H9 (cell line): ENCODE measurements around the gene IMPDH1. TPM values are rescaled to one million over a fixed set of nuclear protein-coding genes. Genes with fewer than 3 reads are reported as not detected.

Source experiments
- DNase-seq: peaks from one replicate; pipeline ENCODE4 v3.0.0-alpha.2; 2017
- H2AFZ ChIP-seq: one replicate; pipeline ENCODE4 v1.6.1; 2013; ENCODE audit warnings: mild to moderate bottlenecking, low read length, control low read depth, moderate library complexity
- H2AK5ac ChIP-seq: 2 replicates; pipeline ENCODE4 v1.6.1; 2013; ENCODE audit warnings: low read length, control low read depth, mixed read lengths; ENCODE audit not compliant: insufficient read length
- H2BK120ac ChIP-seq: one replicate; pipeline ENCODE4 v1.6.1; 2013; ENCODE audit warnings: low read depth, mild to moderate bottlenecking, low read length, control low read depth, inconsistent platforms; ENCODE audit not compliant: poor library complexity, severe bottlenecking
- H2BK12ac ChIP-seq: 2 replicates; pipeline ENCODE4 v1.6.1; 2013; ENCODE audit warnings: low read length, control low read depth, mixed read lengths, low read depth; ENCODE audit not compliant: insufficient read length
- H2BK15ac ChIP-seq: 2 replicates; pipeline ENCODE4 v1.6.1; 2013; ENCODE audit warnings: low read depth, low read length, control low read depth
- H2BK20ac ChIP-seq: one replicate; pipeline ENCODE4 v1.6.1; 2013; ENCODE audit warnings: low read depth, mild to moderate bottlenecking, low read length, control low read depth, inconsistent platforms; ENCODE audit not compliant: poor library complexity, severe bottlenecking
- H2BK5ac ChIP-seq: 2 replicates; pipeline ENCODE4 v1.6.1; 2013; ENCODE audit warnings: low read length, control low read depth, mixed read lengths; ENCODE audit not compliant: insufficient read length
- H3K14ac ChIP-seq: 2 replicates; pipeline ENCODE4 v1.6.1; 2013; ENCODE audit warnings: low read length, control low read depth; ENCODE audit not compliant: insufficient read depth
- H3K18ac ChIP-seq: 2 replicates; pipeline ENCODE4 v1.6.1; 2013; ENCODE audit warnings: low read depth, mild to moderate bottlenecking, mixed read lengths, low read length, control low read depth; ENCODE audit not compliant: insufficient read length
- H3K23ac ChIP-seq: 2 replicates; pipeline ENCODE4 v1.6.1; 2013; ENCODE audit warnings: low read length, control low read depth, mixed read lengths, low read depth; ENCODE audit not compliant: insufficient read length
- H3K23me2 ChIP-seq: 2 replicates; pipeline ENCODE4 v1.6.1; 2013; ENCODE audit warnings: low read depth, mild to moderate bottlenecking, mixed read lengths, low read length, control low read depth; ENCODE audit not compliant: insufficient read length, poor library complexity, severe bottlenecking
- H3K27ac ChIP-seq: 2 replicates; pipeline ENCODE4 v1.5.1; 2013; ENCODE audit warnings: low read length, control low read depth, mixed read lengths, low read depth; ENCODE audit not compliant: insufficient read length
- H3K27me3 ChIP-seq: 2 replicates; pipeline ENCODE4 v1.6.1; 2013; ENCODE audit warnings: low read length, control low read depth, inconsistent platforms; ENCODE audit not compliant: insufficient read depth
- H3K4ac ChIP-seq: 2 replicates; pipeline ENCODE4 v1.6.1; 2013; ENCODE audit warnings: low read depth, mild to moderate bottlenecking, control low read depth, inconsistent platforms, low read length, moderate library complexity
- H3K4me1 ChIP-seq: 2 replicates; pipeline ENCODE4 v1.6.1; 2013; ENCODE audit warnings: low read length, control low read depth, inconsistent platforms; ENCODE audit not compliant: insufficient read depth
- H3K4me2 ChIP-seq: 2 replicates; pipeline ENCODE4 v1.6.1; 2013; ENCODE audit warnings: low read length, control low read depth, mixed read lengths; ENCODE audit not compliant: insufficient read length, insufficient read depth
- H3K56ac ChIP-seq: 2 replicates; pipeline ENCODE4 v1.6.1; 2013; ENCODE audit warnings: low read depth, mild to moderate bottlenecking, mixed read lengths, low read length, control low read depth; ENCODE audit not compliant: insufficient read length
- H3K79me1 ChIP-seq: 2 replicates; pipeline ENCODE4 v1.6.1; 2013; ENCODE audit warnings: low read depth, mild to moderate bottlenecking, moderate library complexity, low read length, control low read depth, inconsistent platforms; ENCODE audit not compliant: insufficient read depth, poor library complexity, severe bottlenecking
- H3K79me2 ChIP-seq: 2 replicates; pipeline ENCODE4 v1.6.1; 2013; ENCODE audit warnings: low read length, control low read depth, inconsistent platforms; ENCODE audit not compliant: insufficient read depth
- H3K9ac ChIP-seq: 2 replicates; pipeline ENCODE4 v1.6.1; 2013; ENCODE audit warnings: low read length, control low read depth, mixed read lengths; ENCODE audit not compliant: insufficient read length; ENCODE audit errors: extremely low read depth
- H3K9me3 ChIP-seq: one replicate; pipeline ENCODE4 v1.6.1; 2013; ENCODE audit warnings: low read depth, low read length, inconsistent platforms; ENCODE audit not compliant: control insufficient read depth
- H3T11ph ChIP-seq: one replicate; pipeline ENCODE4 v1.6.1; 2013; ENCODE audit warnings: mild to moderate bottlenecking, low read length, control low read depth, inconsistent platforms
- H4K20me1 ChIP-seq: one replicate; pipeline ENCODE4 v1.6.1; 2013; ENCODE audit not compliant: control insufficient read depth, insufficient read length, insufficient read depth
- H4K5ac ChIP-seq: 2 replicates; pipeline ENCODE4 v1.6.1; 2013; ENCODE audit warnings: low read depth, mild to moderate bottlenecking, mixed read lengths, low read length, control low read depth; ENCODE audit not compliant: insufficient read length
- H4K8ac ChIP-seq: replicated peaks from 2 replicates; pipeline ENCODE4 v1.6.1; 2013; ENCODE audit warnings: low read length, control low read depth, mixed read lengths, low read depth; ENCODE audit not compliant: insufficient read length
- H4K91ac ChIP-seq: 2 replicates; pipeline ENCODE4 v1.6.1; 2013; ENCODE audit warnings: low read depth, mild to moderate bottlenecking, moderate library complexity, mixed read lengths, low read length, control low read depth; ENCODE audit not compliant: insufficient read length
- H3K27ac Mint-ChIP-seq, 3 experiments: 2 replicates in 2 of 3; 3 replicates in 1 of 3; pipeline ENCODE4 v1.8.0; 2020 to 2021; ENCODE audit warnings: mixed read lengths in 3 of 3, mild to moderate bottlenecking in 1 of 3, moderate library complexity in 1 of 3
- H3K27me3 Mint-ChIP-seq: 2 replicates; pipeline ENCODE4 v1.8.0; 2021; ENCODE audit warnings: low read depth, mild to moderate bottlenecking, moderate library complexity, mixed read lengths
- H3K36me3 Mint-ChIP-seq, 3 experiments: 2 replicates in 2 of 3; 3 replicates in 1 of 3; pipeline ENCODE4 v1.8.0; 2020 to 2021; ENCODE audit warnings: low read depth in 3 of 3, mixed read lengths in 3 of 3; ENCODE audit not compliant: insufficient read depth in 1 of 3
- H3K4me1 Mint-ChIP-seq, 2 experiments: 2 replicates each; pipeline ENCODE4 v1.8.0; 2020; ENCODE audit warnings: mixed read lengths in 2 of 2
- H3K4me3 Mint-ChIP-seq, 2 experiments: 2 replicates in 1 of 2; 3 replicates in 1 of 2; pipeline ENCODE4 v1.8.0; 2020 to 2021; ENCODE audit warnings: mild to moderate bottlenecking in 2 of 2, mixed read lengths in 2 of 2, moderate library complexity in 1 of 2
- H3K9me3 Mint-ChIP-seq, 2 experiments: 2 replicates in 1 of 2; 3 replicates in 1 of 2; pipeline ENCODE4 v1.8.0; 2020; ENCODE audit warnings: mild to moderate bottlenecking in 2 of 2, mixed read lengths in 2 of 2, moderate library complexity in 1 of 2
- CTCF ChIP-seq: fragments of 200-600 bp; sonication (generic); conservative IDR thresholded peaks from 3 replicates; pipeline ENCODE4 v1.8.0; 2021; ENCODE audit warnings: antibody characterized with exemption, mild to moderate bottlenecking
- WGBS: extraction: QIAGEN DNeasy Blood & Tissue Kit; methylation state at CpG from one replicate; pipeline ENCODE4 v1.1.7; 2013; ENCODE audit warnings: missing lambda C conversion rate, low lambda C conversion rate, mixed read lengths; ENCODE audit not compliant: insufficient read length; ENCODE audit errors: extremely low coverage; 5-methylcytosine and 5-hydroxymethylcytosine counted together
- total RNA-seq: library from RNA; stranded (reverse); gene quantifications from 2 replicates; pipeline ENCODE4 v1.2.1, GENCODE V29; 2021

IMPDH1 gene
- total RNA-seq, 1 experiment from 2014 or later = 35.2 TPM

- Mint-ChIP-seq H3K9me3 (no peaks in the 10 kb centered on the region), H3K4me1 (peaks cover 28 to 45% of the 10 kb centered on the region in 2 experiments), H3K4me3 (no peak overlapping the region), H3K36me3 (peaks cover 6 to 7% (median 6%) of the 10 kb centered on the region in 3 experiments), H3K27me3 (peaks cover 15% of the 10 kb centered on the region), H3K27ac (no peak overlapping the region)
- H3K18ac ChIP-seq = no peak overlapping the region
- no peak overlapping the region for H3K4ac ChIP-seq
- H3K9me3 ChIP-seq = no peaks in the 10 kb centered on the region
- H2AFZ ChIP-seq = no peak overlapping the region
- no peak overlapping the region for H3T11ph ChIP-seq
- DNase-seq = no peak
- H4K8ac ChIP-seq = no peak overlapping the region
- H3K27ac ChIP-seq = no peak overlapping the region
- H3K14ac ChIP-seq = no peak overlapping the region
- H2BK15ac ChIP-seq = no peak overlapping the region
- no peaks in the 10 kb centered on the region for H3K4me1 ChIP-seq
- no peak overlapping the region for H3K9ac ChIP-seq
- no peaks in the 10 kb centered on the region for H3K27me3 ChIP-seq
- no peak overlapping the region for H2BK20ac ChIP-seq
- no peaks in the 10 kb centered on the region for H3K79me1 ChIP-seq
- H4K91ac ChIP-seq = no peak overlapping the region
- peaks cover 6% of the 10 kb centered on the region for H3K23me2 ChIP-seq
- no peaks in the 10 kb centered on the region for H4K20me1 ChIP-seq
- H3K23ac ChIP-seq = no peak overlapping the region
- peaks cover 6% of the 10 kb centered on the region; the same call in 1 of the 2 replicates for H3K79me2 ChIP-seq
- H2BK120ac ChIP-seq = no peak overlapping the region
- H3K56ac ChIP-seq = no peak overlapping the region
- H2AK5ac ChIP-seq = no peak overlapping the region
- H4K5ac ChIP-seq = no peak overlapping the region
- H3K4me2 ChIP-seq = no peak overlapping the region
- no peak for TF ChIP-seq CTCF
- no peak overlapping the region for H2BK5ac ChIP-seq
- WGBS = no CpG with 5 or more reads among the region's 1 CpG
- H2BK12ac ChIP-seq = no peak overlapping the region
These were observed 42.8 kb upstream of the IMPDH1 start for GRCh38 chr7:128452552-128452951.
